ENCODE measurements around the gene TMC6.

GRCh38 chr17:78159575-78160158 is 31.1 kb upstream of the TMC6 start:
- no peak for TF ChIP-seq CTCF (conservative IDR thresholded peaks at IDR 0.05)
- no peak for TF ChIP-seq ZFX (IDR thresholded peaks at IDR 0.05)
